Measurements from ENCODE around the gene PCP2.
A peak's percentile ranks its signal among the peaks of the same experiment; 100 is the strongest.

The PCP2 gene

GRCh38 chr19:7658219-7658686 lies 24.7 kb upstream of the PCP2 start:
- H3K36me3 ChIP-seq (ENCODE audit: control insufficient read depth, insufficient read depth, low read length), result no peaks in the 10 kb centered on the region
- peaks cover 25% of the 10 kb centered on the region for H3K27me3 ChIP-seq (ENCODE audit: control insufficient read depth, insufficient read depth, low read length)
- H3K9ac ChIP-seq (ENCODE audit: low read length), result no peak overlapping the region
- H3K9me3 ChIP-seq (ENCODE audit: control insufficient read depth, insufficient read depth, low read depth, low read length), result no peaks in the 10 kb centered on the region
- H3K27ac ChIP-seq (ENCODE audit: low read depth, low read length), result no peak overlapping the region
- no peak overlapping the region for H3K4me3 ChIP-seq (ENCODE audit: low read depth, low read length)
- no peaks in the 10 kb centered on the region for H3K4me1 ChIP-seq (ENCODE audit: control insufficient read depth, insufficient read depth, low read length)

DNA sequence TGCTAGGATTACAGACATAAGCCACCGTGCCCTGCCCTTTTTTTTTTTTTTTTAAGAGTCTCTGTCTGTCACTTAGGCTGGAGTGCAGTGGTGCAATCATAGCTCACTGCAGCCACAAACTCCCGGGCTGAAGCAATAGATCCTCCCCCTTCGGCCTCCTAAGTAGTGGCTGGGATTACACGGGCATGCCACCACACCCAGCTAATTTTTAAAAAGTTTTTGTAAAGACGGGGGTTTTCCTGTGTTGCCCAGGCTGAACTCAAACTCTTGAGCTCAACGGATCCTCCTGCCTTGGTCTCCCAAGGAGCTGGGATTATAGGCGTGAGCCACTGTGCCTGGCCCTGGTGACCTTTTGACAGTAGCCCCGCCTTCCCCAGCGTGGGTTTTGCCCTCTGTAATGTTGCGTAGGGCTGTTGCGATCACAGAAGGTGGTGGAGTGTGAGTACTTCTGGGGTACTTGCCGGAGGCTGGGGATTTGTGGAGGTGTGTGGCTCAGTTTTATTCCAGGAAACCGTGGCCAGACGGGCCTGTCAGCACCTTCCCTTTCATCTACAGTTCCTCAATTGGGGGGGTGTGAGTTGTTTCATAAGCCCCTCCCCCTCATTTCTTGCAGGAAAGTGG lies 23.7 kb upstream of the PCP2 start:
- H3K4me1 ChIP-seq (ENCODE audit: control insufficient read depth, insufficient read depth, low read length), result peaks cover 2% of the 10 kb centered on the region
- no peaks in the 10 kb centered on the region for H3K36me3 ChIP-seq (ENCODE audit: control insufficient read depth, insufficient read depth, low read length)
- H3K9me3 ChIP-seq (ENCODE audit: control insufficient read depth, insufficient read depth, low read depth, low read length), result no peaks in the 10 kb centered on the region
- no peak overlapping the region for H3K9ac ChIP-seq (ENCODE audit: low read length)
- no peak overlapping the region for H3K27ac ChIP-seq (ENCODE audit: low read depth, low read length)
- peaks cover 31% of the 10 kb centered on the region for H3K27me3 ChIP-seq (ENCODE audit: control insufficient read depth, insufficient read depth, low read length)
- H3K4me3 ChIP-seq (ENCODE audit: low read depth, low read length), result no peak overlapping the region

DNA sequence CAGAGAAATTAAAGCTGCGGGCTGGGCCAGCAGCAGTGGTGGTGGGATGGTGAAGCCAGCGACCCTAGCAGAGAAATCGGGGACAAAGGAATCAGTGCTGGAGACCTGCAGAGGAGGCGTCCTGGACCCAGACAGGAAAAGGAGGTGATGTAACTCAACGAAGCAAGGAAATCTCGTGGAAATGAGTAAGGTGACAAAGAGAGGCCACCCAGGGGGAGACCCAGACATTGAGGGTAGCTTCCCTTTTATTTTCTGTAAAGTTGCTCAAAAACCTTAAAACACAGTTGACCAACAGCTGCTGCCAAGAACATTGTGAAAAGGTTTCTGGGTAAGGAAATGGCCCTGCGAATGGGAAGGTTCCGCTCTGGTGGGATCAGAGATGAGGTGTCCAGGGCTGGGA lies 22.1 kb upstream of the PCP2 start:
- Histone ChIP-seq H3K4me1 (ENCODE audit: control insufficient read depth, insufficient read depth, low read length) (peaks cover 4% of the 10 kb centered on the region), H3K9me3 (ENCODE audit: control insufficient read depth, insufficient read depth, low read depth, low read length) (no peaks in the 10 kb centered on the region), H3K27me3 (ENCODE audit: control insufficient read depth, insufficient read depth, low read length) (peaks cover 34% of the 10 kb centered on the region), H3K9ac (ENCODE audit: low read length) (no peak overlapping the region), H3K36me3 (ENCODE audit: control insufficient read depth, insufficient read depth, low read length) (no peaks in the 10 kb centered on the region), H3K4me3 (ENCODE audit: low read depth, low read length) (no peak overlapping the region), H3K27ac (ENCODE audit: low read depth, low read length) (no peak overlapping the region)

DNA sequence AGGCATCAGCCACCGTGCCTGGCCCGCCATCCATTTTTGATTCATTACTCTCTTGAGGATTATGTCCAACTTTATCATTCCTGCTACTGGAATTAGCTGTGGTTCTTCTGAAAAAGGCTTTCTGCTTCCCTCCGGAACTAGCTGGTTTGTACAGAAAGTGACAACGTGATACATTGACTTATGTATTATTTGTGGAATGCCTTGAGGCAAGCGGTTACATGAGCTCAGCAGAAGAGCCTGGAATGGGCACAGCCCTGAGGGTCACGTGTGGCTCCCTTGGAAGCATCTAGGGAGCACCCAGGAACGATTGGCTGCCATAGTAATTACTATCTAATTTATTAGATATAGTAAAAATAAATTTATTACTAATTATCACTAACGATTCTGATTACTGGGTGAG lies 20.9 kb upstream of the PCP2 start:
- Histone ChIP-seq H3K9ac (ENCODE audit: low read length) (no peak overlapping the region), H3K27me3 (ENCODE audit: control insufficient read depth, insufficient read depth, low read length) (peaks cover 40% of the 10 kb centered on the region), H3K9me3 (ENCODE audit: control insufficient read depth, insufficient read depth, low read depth, low read length) (no peaks in the 10 kb centered on the region), H3K36me3 (ENCODE audit: control insufficient read depth, insufficient read depth, low read length) (no peaks in the 10 kb centered on the region), H3K4me1 (ENCODE audit: control insufficient read depth, insufficient read depth, low read length) (peaks cover 4% of the 10 kb centered on the region), H3K27ac (ENCODE audit: low read depth, low read length) (no peak overlapping the region), H3K4me3 (ENCODE audit: low read depth, low read length) (no peak overlapping the region)

DNA sequence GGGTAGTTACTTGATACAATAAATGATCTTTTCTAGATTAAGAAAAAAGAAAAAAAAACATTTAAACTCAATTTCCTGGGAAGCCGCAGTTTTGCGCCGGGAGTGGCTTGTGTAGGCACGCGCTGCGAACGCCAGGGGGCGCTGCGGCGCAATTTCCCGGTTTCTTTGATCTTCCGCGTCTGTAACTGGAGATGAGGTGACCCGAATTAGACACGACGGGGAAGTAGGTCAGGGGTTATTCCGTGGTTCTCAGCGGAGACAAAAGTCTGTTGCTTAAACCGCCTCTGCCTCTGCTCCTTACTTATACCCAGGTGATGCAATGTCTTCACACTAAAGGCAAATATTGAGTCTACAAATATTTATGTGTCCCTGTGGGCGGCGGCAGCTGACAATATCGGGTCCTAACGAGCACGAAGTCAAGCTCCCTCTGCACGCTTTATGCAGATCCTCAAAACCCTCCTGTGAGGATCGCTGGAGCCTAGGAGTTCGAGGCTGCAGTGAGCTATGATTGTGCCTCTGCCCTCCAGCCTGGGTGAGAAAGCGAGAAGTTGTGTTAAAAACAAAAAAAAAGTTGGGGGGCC lies 18.6 kb upstream of the PCP2 start:
- peak overlapping the region; percentile 49 for H3K4me3 ChIP-seq (ENCODE audit: low read depth, low read length)
- no peak overlapping the region for H3K27ac ChIP-seq (ENCODE audit: low read depth, low read length)

DNA sequence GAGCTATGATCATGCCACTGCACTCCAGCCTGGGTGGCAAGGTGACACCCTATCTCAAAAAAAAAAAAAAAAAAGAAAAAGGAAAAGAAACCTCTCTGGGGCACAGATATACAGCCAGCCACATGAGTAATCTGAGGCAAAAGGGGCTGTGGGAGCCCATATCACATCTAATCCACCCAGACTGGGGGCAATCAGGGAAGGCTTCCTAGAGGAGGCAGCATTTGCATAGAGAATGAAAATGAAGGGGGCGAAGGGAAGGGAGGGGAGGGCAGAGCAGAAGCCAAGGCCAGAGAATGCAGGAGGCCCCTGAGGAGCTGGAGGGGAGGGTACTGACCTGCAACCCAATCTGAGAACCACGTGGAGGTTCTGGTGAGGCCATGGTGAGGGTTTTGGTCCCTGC lies 16.6 kb upstream of the PCP2 start:
- H3K9me3 ChIP-seq (ENCODE audit: control insufficient read depth, insufficient read depth, low read depth, low read length), result no peaks in the 10 kb centered on the region

More for the DNA sequence above, 18.6 kb upstream of the PCP2 start:
- H3K27me3 ChIP-seq (ENCODE audit: control insufficient read depth, insufficient read depth, low read length), result peaks cover 31% of the 10 kb centered on the region
- no peak overlapping the region for H3K9ac ChIP-seq (ENCODE audit: low read length)
- H3K4me1 ChIP-seq (ENCODE audit: control insufficient read depth, insufficient read depth, low read length), result peaks cover 4% of the 10 kb centered on the region
- no peaks in the 10 kb centered on the region for H3K9me3 ChIP-seq (ENCODE audit: control insufficient read depth, insufficient read depth, low read depth, low read length)
- 0 out of 2 replicates have a peak, but pooled peaks cover 3% of the 10 kb centered on the region for H3K36me3 ChIP-seq (ENCODE audit: control insufficient read depth, insufficient read depth, low read length)

GRCh38 chr19:7648265-7649014 lies 14.9 kb upstream of the PCP2 start:
- H3K27ac ChIP-seq (ENCODE audit: low read depth, low read length), result no peak overlapping the region

More for the DNA sequence above, 16.6 kb upstream of the PCP2 start:
- Histone ChIP-seq H3K36me3 (ENCODE audit: control insufficient read depth, insufficient read depth, low read length) (peaks cover 7% of the 10 kb centered on the region), H3K27me3 (ENCODE audit: control insufficient read depth, insufficient read depth, low read length) (peaks cover 26% of the 10 kb centered on the region), H3K27ac (ENCODE audit: low read depth, low read length) (no peak overlapping the region), H3K4me1 (ENCODE audit: control insufficient read depth, insufficient read depth, low read length) (peaks cover 4% of the 10 kb centered on the region), H3K9ac (ENCODE audit: low read length) (no peak overlapping the region), H3K4me3 (ENCODE audit: low read depth, low read length) (no peak overlapping the region)

DNA sequence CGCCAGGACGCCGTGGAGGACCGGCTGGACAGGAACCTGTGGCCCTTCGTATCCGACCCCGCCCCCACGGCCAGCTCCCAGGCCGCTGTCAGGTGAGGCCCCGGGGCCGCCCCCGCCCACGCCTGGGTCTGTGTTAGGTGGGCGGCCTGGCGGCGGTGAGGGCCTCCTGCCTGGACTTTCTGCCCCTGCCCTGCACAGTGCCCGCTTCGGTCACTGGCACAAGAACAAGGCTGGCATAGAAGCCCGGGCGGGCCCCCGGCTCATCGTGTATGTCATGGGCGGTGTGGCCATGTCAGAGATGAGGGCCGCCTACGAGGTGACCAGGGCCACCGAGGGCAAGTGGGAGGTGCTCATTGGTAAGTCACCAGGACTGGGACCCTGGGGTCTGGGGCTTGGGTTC lies 13.6 kb upstream of the PCP2 start:
- Histone ChIP-seq H3K27ac (ENCODE audit: low read depth, low read length) (no peak overlapping the region), H3K9me3 (ENCODE audit: control insufficient read depth, insufficient read depth, low read depth, low read length) (no peaks in the 10 kb centered on the region), H3K4me1 (ENCODE audit: control insufficient read depth, insufficient read depth, low read length) (peaks cover under 1% of the 10 kb centered on the region), H3K36me3 (ENCODE audit: control insufficient read depth, insufficient read depth, low read length) (peaks cover 15% of the 10 kb centered on the region), H3K27me3 (ENCODE audit: control insufficient read depth, insufficient read depth, low read length) (peaks cover 16% of the 10 kb centered on the region), H3K4me3 (ENCODE audit: low read depth, low read length) (no peak overlapping the region), H3K9ac (ENCODE audit: low read length) (no peak overlapping the region)

More at GRCh38 chr19:7648265-7649014, 14.9 kb upstream of the PCP2 start:
- Histone ChIP-seq H3K36me3 (ENCODE audit: control insufficient read depth, insufficient read depth, low read length) (peaks cover 13% of the 10 kb centered on the region), H3K9me3 (ENCODE audit: control insufficient read depth, insufficient read depth, low read depth, low read length) (no peaks in the 10 kb centered on the region), H3K9ac (ENCODE audit: low read length) (no peak overlapping the region), H3K27me3 (ENCODE audit: control insufficient read depth, insufficient read depth, low read length) (peaks cover 26% of the 10 kb centered on the region), H3K4me1 (ENCODE audit: control insufficient read depth, insufficient read depth, low read length) (peaks cover 4% of the 10 kb centered on the region), H3K4me3 (ENCODE audit: low read depth, low read length) (no peak overlapping the region)

GRCh38 chr19:7646426-7646700 lies 12.8 kb upstream of the PCP2 start:
- H3K4me3 ChIP-seq (ENCODE audit: low read depth, low read length), result no peak overlapping the region
- no peak overlapping the region for H3K27ac ChIP-seq (ENCODE audit: low read depth, low read length)
- H3K4me1 ChIP-seq (ENCODE audit: control insufficient read depth, insufficient read depth, low read length), result no peaks in the 10 kb centered on the region
- H3K36me3 ChIP-seq (ENCODE audit: control insufficient read depth, insufficient read depth, low read length), result peaks cover 15% of the 10 kb centered on the region
- H3K9ac ChIP-seq (ENCODE audit: low read length), result no peak overlapping the region
- peaks cover 15% of the 10 kb centered on the region for H3K27me3 ChIP-seq (ENCODE audit: control insufficient read depth, insufficient read depth, low read length)
- H3K9me3 ChIP-seq (ENCODE audit: control insufficient read depth, insufficient read depth, low read depth, low read length), result no peaks in the 10 kb centered on the region

- H3K27ac ChIP-seq (ENCODE audit: low read depth, low read length), result no peak overlapping the region
- no peaks in the 10 kb centered on the region for H3K4me1 ChIP-seq (ENCODE audit: control insufficient read depth, insufficient read depth, low read length)
- peaks cover 15% of the 10 kb centered on the region for H3K36me3 ChIP-seq (ENCODE audit: control insufficient read depth, insufficient read depth, low read length)
- H3K4me3 ChIP-seq (ENCODE audit: low read depth, low read length), result no peak overlapping the region
- H3K27me3 ChIP-seq (ENCODE audit: control insufficient read depth, insufficient read depth, low read length), result peaks cover 9% of the 10 kb centered on the region
- H3K9me3 ChIP-seq (ENCODE audit: control insufficient read depth, insufficient read depth, low read depth, low read length), result no peaks in the 10 kb centered on the region
- no peak overlapping the region for H3K9ac ChIP-seq (ENCODE audit: low read length)
Measured at GRCh38 chr19:7645656-7646425, 12.3 kb upstream of the PCP2 start.

DNA sequence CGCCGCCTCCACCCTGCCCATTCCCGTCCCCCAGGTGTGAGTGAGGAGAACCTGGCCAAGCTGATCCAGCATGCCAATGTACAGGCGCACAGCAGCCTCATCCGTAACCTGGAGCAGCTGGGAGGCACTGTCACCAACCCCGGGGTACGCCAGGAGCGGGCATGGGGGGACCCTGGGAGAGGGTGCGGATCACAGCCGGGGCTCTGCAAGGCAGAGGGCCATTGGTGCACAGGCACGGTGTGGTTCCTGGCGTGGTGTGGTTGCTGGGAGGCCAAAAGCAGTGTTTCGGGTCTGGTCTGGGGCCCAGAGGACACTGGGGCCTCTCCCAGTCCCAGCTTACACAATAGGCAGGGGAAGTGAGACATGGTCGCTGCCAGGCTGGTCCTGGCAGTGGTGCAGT lies 11.6 kb upstream of the PCP2 start:
- Histone ChIP-seq H3K27ac (ENCODE audit: low read depth, low read length) (no peak overlapping the region), H3K9ac (ENCODE audit: low read length) (no peak overlapping the region), H3K9me3 (ENCODE audit: control insufficient read depth, insufficient read depth, low read depth, low read length) (no peaks in the 10 kb centered on the region), H3K36me3 (ENCODE audit: control insufficient read depth, insufficient read depth, low read length) (peaks cover 18% of the 10 kb centered on the region), H3K4me3 (ENCODE audit: low read depth, low read length) (no peak overlapping the region), H3K27me3 (ENCODE audit: control insufficient read depth, insufficient read depth, low read length) (peaks cover 3% of the 10 kb centered on the region; the same call in 1 of the 2 replicates), H3K4me1 (ENCODE audit: control insufficient read depth, insufficient read depth, low read length) (no peaks in the 10 kb centered on the region)
